ENCODE data around the gene AOC3.
"Not testable (repeated sequence)": the region's sequence is repeated elsewhere in the genome, so short reads cannot be mapped to it uniquely, and the experiment has no call there.

Gene AOC3

GRCh38 chr17:42894283-42895184, 43.5 kb downstream of the AOC3 start:
- no peak for DNase-seq

- DNase-seq, result no peak
These were observed 44.2 kb downstream of the AOC3 start for GRCh38 chr17:42895185-42895555.

DNA sequence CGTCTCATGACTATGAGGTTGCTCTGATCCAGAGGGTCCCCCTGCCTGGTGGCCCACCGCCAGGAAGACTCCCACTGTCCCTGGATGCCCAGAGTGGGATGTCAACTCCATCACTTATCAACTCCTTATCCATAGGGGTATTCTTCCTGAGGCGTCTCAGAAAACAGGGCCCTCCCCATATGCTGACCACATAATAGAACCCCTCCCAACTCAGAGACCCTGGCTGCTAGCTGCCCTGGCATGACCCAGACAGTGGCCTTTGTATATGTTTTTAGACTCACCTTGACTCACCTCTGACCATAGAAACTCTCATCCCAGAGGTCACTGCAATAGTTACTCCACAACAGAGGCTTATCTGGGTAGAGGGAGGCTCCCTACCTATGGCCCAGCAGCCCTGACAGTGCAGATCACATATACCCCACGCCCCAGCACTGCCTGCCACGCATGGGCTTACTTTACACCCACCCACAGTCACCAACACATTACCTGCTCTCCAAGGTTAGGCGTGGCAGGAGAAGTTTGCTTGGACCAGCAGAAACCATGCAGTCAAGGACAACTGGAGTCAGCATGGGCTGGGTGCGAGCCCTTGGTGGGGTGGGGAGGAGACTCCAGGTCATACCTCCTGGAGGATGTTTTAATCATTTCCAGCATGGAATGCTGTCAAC, 47.3 kb downstream of the AOC3 start:
- no peak for DNase-seq

GRCh38 chr17:42899981-42900380, 49.0 kb downstream of the AOC3 start:
- not testable (repeated sequence) for DNase-seq

GRCh38 chr17:42900460-42901331, 49.7 kb downstream of the AOC3 start, which contains the start of gene G6PC1:
G6PC1 (plus strand) TSS chr17:42900799; CDS start chr17:42900877, 78 bp downstream.
- no peak for DNase-seq

GRCh38 chr17:42901535-42902229, 50.7 kb downstream of the AOC3 start:
- no peak for DNase-seq

GRCh38 chr17:42904110-42904469, 53.1 kb downstream of the AOC3 start:
- no peak for DNase-seq

GRCh38 chr17:42906772-42907446, 55.9 kb downstream of the AOC3 start:
- no peak for DNase-seq

Data from T-helper 2 cell (primary cell).